Measurements from ENCODE around the gene UTS2.

UTS2 gene

DNA sequence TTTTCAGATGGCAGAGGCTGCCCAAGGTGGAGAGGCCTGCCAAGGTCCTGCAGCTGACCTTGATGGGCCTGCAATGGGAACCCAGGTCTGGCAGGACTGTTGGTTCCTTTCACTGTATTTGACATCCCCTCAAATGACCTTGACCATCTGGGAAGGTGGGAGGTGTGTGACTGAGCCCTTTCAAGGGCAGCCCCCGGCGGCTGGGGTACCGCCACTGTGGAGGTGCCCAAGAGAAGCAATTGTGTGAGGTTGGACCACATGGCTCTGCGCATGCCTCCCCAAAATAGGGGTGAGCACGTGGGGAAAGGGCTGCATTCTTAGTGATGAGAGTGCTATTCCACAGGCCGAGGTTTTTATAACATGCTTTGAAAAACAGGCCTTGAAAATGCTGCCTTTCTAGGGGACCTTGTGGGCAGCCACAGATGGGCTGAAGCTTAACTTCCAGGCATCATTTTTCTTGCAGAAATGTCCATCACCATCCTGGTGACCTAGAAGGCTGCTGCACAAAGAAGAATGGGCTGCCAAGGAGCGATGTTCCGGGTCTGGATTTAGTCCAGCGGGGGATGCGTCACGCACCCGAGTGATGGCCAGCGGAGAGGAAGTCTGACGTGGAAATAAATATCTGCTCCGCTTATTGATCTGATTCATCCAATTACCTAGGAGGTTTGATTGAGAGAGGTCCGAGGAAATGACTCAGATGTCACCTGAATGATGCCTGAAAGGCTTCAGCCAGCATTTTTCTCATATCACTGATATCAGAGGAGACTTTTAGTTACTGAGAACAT lies 16.5 kb upstream of the UTS2 start:
- Histone ChIP-seq H3K9ac (ENCODE audit: low read length) (no peak overlapping the region), H3K36me3 (ENCODE audit: control insufficient read depth, insufficient read depth, low read length) (no peaks in the 10 kb centered on the region), H3K23ac (ENCODE audit: low read length) (no peak overlapping the region), H3K79me1 (ENCODE audit: low read length) (no peaks in the 10 kb centered on the region), H3K4me2 (ENCODE audit: low read length) (no peak overlapping the region), H2AK5ac (ENCODE audit: low read length) (no peak overlapping the region), H2BK120ac (ENCODE audit: low read depth, low read length) (no peak overlapping the region), H3K27ac (ENCODE audit: low read depth, low read length) (no peak overlapping the region), H3K18ac (ENCODE audit: low read length) (no peak overlapping the region), H4K5ac (ENCODE audit: low read length) (no peak overlapping the region), H3K4me1 (ENCODE audit: control insufficient read depth, low read depth, low read length) (no peaks in the 10 kb centered on the region), H3K56ac (ENCODE audit: low read length) (no peak overlapping the region), H2BK5ac (ENCODE audit: low read length) (no peak overlapping the region), H3K4me3 (ENCODE audit: low read length) (no peak overlapping the region), H2BK15ac (replicated peaks; ENCODE audit: low read depth) (no peak overlapping the region), H3K4ac (ENCODE audit: low read depth, low read length) (no peak overlapping the region), H4K8ac (ENCODE audit: low read depth, low read length) (no peak overlapping the region), H3K27me3 (ENCODE audit: insufficient read depth, low read length, poor library complexity) (no peaks in the 10 kb centered on the region), H3K79me2 (ENCODE audit: control insufficient read depth, insufficient read depth, low read length) (no peaks in the 10 kb centered on the region)
- DNase-seq: no peak
- WGBS (ENCODE audit: extremely low coverage, insufficient coverage, low lambda C conversion rate): no CpG with 5 or more reads among the region's 16 CpGs

- Histone ChIP-seq H3K27me3 (ENCODE audit: insufficient read depth, low read length, poor library complexity) (no peaks in the 10 kb centered on the region), H4K8ac (ENCODE audit: low read depth, low read length) (no peak overlapping the region), H3K56ac (ENCODE audit: low read length) (no peak overlapping the region), H3K4me1 (ENCODE audit: control insufficient read depth, low read depth, low read length) (no peaks in the 10 kb centered on the region), H4K5ac (ENCODE audit: low read length) (no peak overlapping the region), H2AK5ac (ENCODE audit: low read length) (no peak overlapping the region), H2BK15ac (replicated peaks; ENCODE audit: low read depth) (no peak overlapping the region), H3K23ac (ENCODE audit: low read length) (no peak overlapping the region), H3K36me3 (ENCODE audit: control insufficient read depth, insufficient read depth, low read length) (no peaks in the 10 kb centered on the region), H3K4ac (ENCODE audit: low read depth, low read length) (no peak overlapping the region), H3K27ac (ENCODE audit: low read depth, low read length) (no peak overlapping the region), H2BK5ac (ENCODE audit: low read length) (no peak overlapping the region), H3K9ac (ENCODE audit: low read length) (no peak overlapping the region), H3K79me1 (ENCODE audit: low read length) (no peaks in the 10 kb centered on the region), H3K79me2 (ENCODE audit: control insufficient read depth, insufficient read depth, low read length) (no peaks in the 10 kb centered on the region), H3K4me2 (ENCODE audit: low read length) (no peak overlapping the region), H3K4me3 (ENCODE audit: low read length) (no peak overlapping the region), H2BK120ac (ENCODE audit: low read depth, low read length) (no peak overlapping the region), H3K18ac (ENCODE audit: low read length) (no peak overlapping the region)
- DNase-seq: no peak
- WGBS (ENCODE audit: extremely low coverage, insufficient coverage, low lambda C conversion rate): no CpG with 5 or more reads among the region's 10 CpGs
Observed at GRCh38 chr1:7868070-7868780, 15.4 kb upstream of the UTS2 start.

- H3K4me2 ChIP-seq (ENCODE audit: low read length): no peak overlapping the region
- no peak overlapping the region for H3K4me3 ChIP-seq (ENCODE audit: low read length)
- no peak overlapping the region for H2BK120ac ChIP-seq (ENCODE audit: low read depth, low read length)
- H3K27ac ChIP-seq (ENCODE audit: low read depth, low read length): no peak overlapping the region
- H4K8ac ChIP-seq (ENCODE audit: low read depth, low read length): no peak overlapping the region
- H4K5ac ChIP-seq (ENCODE audit: low read length): no peak overlapping the region
- H3K4me1 ChIP-seq (ENCODE audit: control insufficient read depth, low read depth, low read length): no peaks in the 10 kb centered on the region
- no peaks in the 10 kb centered on the region for H3K27me3 ChIP-seq (ENCODE audit: insufficient read depth, low read length, poor library complexity)
- no peak overlapping the region for H2BK5ac ChIP-seq (ENCODE audit: low read length)
- no peaks in the 10 kb centered on the region for H3K79me2 ChIP-seq (ENCODE audit: control insufficient read depth, insufficient read depth, low read length)
- no CpG with 5 or more reads among the region's 16 CpGs for WGBS (ENCODE audit: extremely low coverage, insufficient coverage, low lambda C conversion rate)
- DNase-seq: no peak
- no peak overlapping the region for H3K9ac ChIP-seq (ENCODE audit: low read length)
- H3K23ac ChIP-seq (ENCODE audit: low read length): no peak overlapping the region
- H2BK15ac ChIP-seq (replicated peaks; ENCODE audit: low read depth): no peak overlapping the region
- H3K79me1 ChIP-seq (ENCODE audit: low read length): no peaks in the 10 kb centered on the region
- H2AK5ac ChIP-seq (ENCODE audit: low read length): no peak overlapping the region
- no peak overlapping the region for H3K18ac ChIP-seq (ENCODE audit: low read length)
- H3K36me3 ChIP-seq (ENCODE audit: control insufficient read depth, insufficient read depth, low read length): no peaks in the 10 kb centered on the region
- H3K56ac ChIP-seq (ENCODE audit: low read length): no peak overlapping the region
- no peak overlapping the region for H3K4ac ChIP-seq (ENCODE audit: low read depth, low read length)
Observed at GRCh38 chr1:7865978-7866377, 13.1 kb upstream of the UTS2 start.

GRCh38 chr1:7863756-7864328 lies 11.0 kb upstream of the UTS2 start:
- Histone ChIP-seq H3K36me3 (ENCODE audit: control insufficient read depth, insufficient read depth, low read length) (no peaks in the 10 kb centered on the region), H3K27ac (ENCODE audit: low read depth, low read length) (no peak overlapping the region), H2BK15ac (replicated peaks; ENCODE audit: low read depth) (no peak overlapping the region), H2BK120ac (ENCODE audit: low read depth, low read length) (no peak overlapping the region), H3K79me1 (ENCODE audit: low read length) (no peaks in the 10 kb centered on the region), H3K79me2 (ENCODE audit: control insufficient read depth, insufficient read depth, low read length) (no peaks in the 10 kb centered on the region), H2AK5ac (ENCODE audit: low read length) (no peak overlapping the region), H4K5ac (ENCODE audit: low read length) (no peak overlapping the region), H3K4me2 (ENCODE audit: low read length) (no peak overlapping the region), H4K8ac (ENCODE audit: low read depth, low read length) (no peak overlapping the region), H3K9ac (ENCODE audit: low read length) (no peak overlapping the region), H3K4me1 (ENCODE audit: control insufficient read depth, low read depth, low read length) (no peaks in the 10 kb centered on the region), H3K23ac (ENCODE audit: low read length) (no peak overlapping the region), H3K27me3 (ENCODE audit: insufficient read depth, low read length, poor library complexity) (no peaks in the 10 kb centered on the region), H2BK5ac (ENCODE audit: low read length) (no peak overlapping the region), H3K4me3 (ENCODE audit: low read length) (no peak overlapping the region), H3K18ac (ENCODE audit: low read length) (no peak overlapping the region), H3K56ac (ENCODE audit: low read length) (no peak overlapping the region), H3K4ac (ENCODE audit: low read depth, low read length) (no peak overlapping the region)
- DNase-seq: no peak
- WGBS (ENCODE audit: extremely low coverage, insufficient coverage, low lambda C conversion rate): no CpG with 5 or more reads among the region's 17 CpGs

GRCh38 chr1:7862211-7863060 lies 9.6 kb upstream of the UTS2 start:
- H3K36me3 ChIP-seq (ENCODE audit: control insufficient read depth, insufficient read depth, low read length): no peaks in the 10 kb centered on the region
- H3K79me2 ChIP-seq (ENCODE audit: control insufficient read depth, insufficient read depth, low read length): no peaks in the 10 kb centered on the region
- no peaks in the 10 kb centered on the region for H3K4me1 ChIP-seq (ENCODE audit: control insufficient read depth, low read depth, low read length)
- no peak overlapping the region for H3K4me3 ChIP-seq (ENCODE audit: low read length)
- DNase-seq: no peak
- H3K18ac ChIP-seq (ENCODE audit: low read length): no peak overlapping the region
- H4K5ac ChIP-seq (ENCODE audit: low read length): no peak overlapping the region
- no CpG with 5 or more reads among the region's 17 CpGs for WGBS (ENCODE audit: extremely low coverage, insufficient coverage, low lambda C conversion rate)
- H3K27ac ChIP-seq (ENCODE audit: low read depth, low read length): no peak overlapping the region
- no peak overlapping the region for H3K4ac ChIP-seq (ENCODE audit: low read depth, low read length)
- H2BK15ac ChIP-seq (replicated peaks; ENCODE audit: low read depth): no peak overlapping the region
- H2AK5ac ChIP-seq (ENCODE audit: low read length): no peak overlapping the region
- no peaks in the 10 kb centered on the region for H3K79me1 ChIP-seq (ENCODE audit: low read length)
- H3K23ac ChIP-seq (ENCODE audit: low read length): no peak overlapping the region
- H3K27me3 ChIP-seq (ENCODE audit: insufficient read depth, low read length, poor library complexity): no peaks in the 10 kb centered on the region
- H4K8ac ChIP-seq (ENCODE audit: low read depth, low read length): no peak overlapping the region
- H3K9ac ChIP-seq (ENCODE audit: low read length): no peak overlapping the region
- H2BK5ac ChIP-seq (ENCODE audit: low read length): no peak overlapping the region
- no peak overlapping the region for H3K4me2 ChIP-seq (ENCODE audit: low read length)
- no peak overlapping the region for H2BK120ac ChIP-seq (ENCODE audit: low read depth, low read length)
- no peak overlapping the region for H3K56ac ChIP-seq (ENCODE audit: low read length)
